ENCODE measurements around the gene SPTY2D1. TPM values are rescaled to one million over a fixed set of nuclear protein-coding genes. Genes with fewer than 3 reads are reported as not detected.

The SPTY2D1 gene, protein sequence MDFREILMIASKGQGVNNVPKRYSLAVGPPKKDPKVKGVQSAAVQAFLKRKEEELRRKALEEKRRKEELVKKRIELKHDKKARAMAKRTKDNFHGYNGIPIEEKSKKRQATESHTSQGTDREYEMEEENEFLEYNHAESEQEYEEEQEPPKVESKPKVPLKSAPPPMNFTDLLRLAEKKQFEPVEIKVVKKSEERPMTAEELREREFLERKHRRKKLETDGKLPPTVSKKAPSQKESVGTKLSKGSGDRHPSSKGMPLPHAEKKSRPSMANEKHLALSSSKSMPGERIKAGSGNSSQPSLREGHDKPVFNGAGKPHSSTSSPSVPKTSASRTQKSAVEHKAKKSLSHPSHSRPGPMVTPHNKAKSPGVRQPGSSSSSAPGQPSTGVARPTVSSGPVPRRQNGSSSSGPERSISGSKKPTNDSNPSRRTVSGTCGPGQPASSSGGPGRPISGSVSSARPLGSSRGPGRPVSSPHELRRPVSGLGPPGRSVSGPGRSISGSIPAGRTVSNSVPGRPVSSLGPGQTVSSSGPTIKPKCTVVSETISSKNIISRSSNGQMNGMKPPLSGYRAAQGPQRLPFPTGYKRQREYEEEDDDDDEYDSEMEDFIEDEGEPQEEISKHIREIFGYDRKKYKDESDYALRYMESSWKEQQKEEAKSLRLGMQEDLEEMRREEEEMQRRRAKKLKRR
- 5.7 and 10.0 TPM in 2 replicates for polyA plus RNA-seq

GRCh38 chr11:18634140-18635032, at the start of gene SPTY2D1:
Gene SPTY2D1 (minus strand): TSS chr11:18634342. CDS start chr11:18634257, 85 bp downstream.

GRCh38 chr11:18599739-18600230, 34.4 kb downstream of the SPTY2D1 start, which contains the start of gene MISFA:
Gene MISFA (plus strand): TSS chr11:18599789. CDS start chr11:18599929, 140 bp downstream.

GRCh38 chr11:18588297-18589252, 45.6 kb downstream of the SPTY2D1 start, which contains the start of gene UEVLD:
Gene UEVLD (minus strand): TSS chr11:18588734. CDS start chr11:18588654, 80 bp downstream.

Other genes with a start within 250 kb of the SPTY2D1 start
- gene LDHA, start 239.8 kb downstream of the SPTY2D1 start, polyA plus RNA-seq, result 174 and 360 TPM in 2 replicates
- 3.5 TPM in 1 of 2 replicates, not detected in the other for gene LDHC, start 222.0 kb downstream of the SPTY2D1 start, polyA plus RNA-seq
- gene LDHAL6A, start 178.5 kb downstream of the SPTY2D1 start, polyA plus RNA-seq, result 0.15 TPM in 1 of 2 replicates, not detected in the other
- gene TSG101, start 107.4 kb downstream of the SPTY2D1 start, polyA plus RNA-seq, result 56.9 and 72.8 TPM in 2 replicates
- 12.4 and 13.0 TPM in 2 replicates for gene UEVLD, start 45.6 kb downstream of the SPTY2D1 start, polyA plus RNA-seq
- 2.6 and 3.8 TPM in 2 replicates for gene MISFA, start 34.6 kb downstream of the SPTY2D1 start, polyA plus RNA-seq
- 0.09 and 0.11 TPM in 2 replicates for gene TMEM86A, start 64.4 kb upstream of the SPTY2D1 start, polyA plus RNA-seq
- gene IGSF22, start 91.8 kb upstream of the SPTY2D1 start, polyA plus RNA-seq, result 1.8 and 1.9 TPM in 2 replicates
- 3.3 and 6.5 TPM in 2 replicates for gene PTPN5, start 157.5 kb upstream of the SPTY2D1 start, polyA plus RNA-seq

Data from Purkinje cell (primary cell).